IMR-90 (cell line): Measurements from ENCODE around the gene SRCIN1.

ENCODE experiments used
- CEBPB ChIP-seq: IDR thresholded peaks from 2 replicates; pipeline ENCODE4 v1.6.1; 2012; ENCODE audit warnings: low read depth, low read length, improper control_type of control experiment
- CTCF ChIP-seq: conservative IDR thresholded peaks from 2 replicates; pipeline ENCODE4 v1.5.1; 2012; ENCODE audit warnings: mild to moderate bottlenecking, low read depth, low read length, improper control_type of control experiment
- ELK1 ChIP-seq: fragments of 150-350 bp; IDR thresholded peaks from 2 replicates; pipeline ENCODE4 v1.6.1; 2016; ENCODE audit warnings: low read depth, mild to moderate bottlenecking, low read length, moderate library complexity, borderline replicate concordance
- MAFK ChIP-seq: IDR thresholded peaks from 2 replicates; pipeline ENCODE4 v1.6.1; 2012; ENCODE audit warnings: low read depth, low read length, improper control_type of control experiment
- POLR2A ChIP-seq: IDR thresholded peaks from 2 replicates; pipeline ENCODE4 v1.6.1; 2012; ENCODE audit warnings: mild to moderate bottlenecking, low read depth, low read length
- RAD21 ChIP-seq: IDR thresholded peaks from 2 replicates; pipeline ENCODE4 v1.6.1; 2012; ENCODE audit warnings: low read length, improper control_type of control experiment

- no peak for TF ChIP-seq POLR2A
- no peak for TF ChIP-seq CEBPB
- no peak for TF ChIP-seq CTCF
- TF ChIP-seq RAD21: no peak
- TF ChIP-seq ELK1: no peak
- TF ChIP-seq MAFK: no peak
Observed at GRCh38 chr17:38546396-38546795, 59.4 kb downstream of the SRCIN1 start.
